NCI-H2196 treated with DMSO at 0.1 percent for 48 hours (cell line): ENCODE results near the gene SLC16A11.
"Not testable (repeated sequence)": the region's sequence is repeated elsewhere in the genome, so short reads cannot be mapped to it uniquely, and the experiment has no call there.

Source experiments
- DNase-seq: peaks from one replicate; lab custom pipeline; 2025; ENCODE audit not compliant: unreplicated experiment; lab: John Stamatoyannopoulos, UW

SLC16A11 gene

DNA sequence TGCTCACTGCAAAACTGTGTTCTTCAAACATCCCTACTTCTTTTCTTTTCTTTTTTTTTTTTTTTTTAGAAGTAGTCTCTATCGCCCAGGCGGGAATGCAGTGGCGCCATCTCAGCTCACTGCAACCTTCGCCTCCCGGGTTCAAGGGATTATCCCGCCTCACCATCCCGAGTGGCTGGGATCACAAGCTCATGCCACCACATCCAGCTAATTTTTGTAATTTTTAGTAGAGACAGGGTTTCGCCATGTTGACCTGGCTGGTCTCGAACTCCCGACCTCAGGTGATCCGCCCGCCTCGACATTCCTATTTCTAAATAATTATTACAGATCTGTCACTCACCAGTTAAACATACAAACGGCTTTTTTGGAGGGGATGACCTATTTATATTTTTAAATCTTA, 32.5 kb downstream of the SLC16A11 start:
- DNase-seq = no peak

DNA sequence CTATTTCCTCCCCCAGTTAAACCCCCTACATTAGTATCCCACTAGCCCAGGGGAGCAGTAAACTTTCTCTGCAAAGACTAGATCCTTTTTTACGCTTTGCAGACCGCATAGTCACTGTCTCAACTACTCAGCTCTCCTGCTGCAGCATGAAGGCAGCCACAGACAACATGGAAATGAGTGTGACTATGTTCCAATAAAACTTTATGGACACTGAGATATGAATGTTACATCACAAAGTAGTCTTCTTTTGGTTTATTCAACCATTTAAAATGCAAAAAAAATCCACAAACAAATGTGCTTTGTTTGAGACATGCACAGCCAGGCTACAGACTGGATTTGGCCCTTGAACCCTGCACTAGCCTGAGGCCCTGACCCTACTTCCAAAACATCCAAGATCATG, 33.4 kb downstream of the SLC16A11 start:
- DNase-seq = no peak

DNA sequence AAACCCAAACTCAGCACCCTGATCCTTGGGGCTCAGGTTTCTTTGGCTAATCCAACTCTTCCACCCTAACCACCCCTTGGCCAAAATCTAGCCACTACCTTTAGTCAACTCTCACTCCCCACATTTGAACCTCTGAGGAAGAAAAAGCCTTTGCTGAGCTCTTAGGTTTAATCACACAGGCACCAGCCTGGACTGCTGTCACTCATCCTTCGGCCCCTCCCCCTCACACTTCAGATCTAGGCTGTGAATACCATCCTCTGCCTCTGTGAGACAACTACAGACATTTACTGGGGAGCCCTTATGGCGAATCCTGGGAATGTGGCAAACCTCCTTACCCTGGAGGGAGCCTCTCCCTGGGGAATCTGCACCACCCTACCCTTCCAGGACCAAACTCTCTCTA, 36.7 kb downstream of the SLC16A11 start:
- DNase-seq = no peak

DNA sequence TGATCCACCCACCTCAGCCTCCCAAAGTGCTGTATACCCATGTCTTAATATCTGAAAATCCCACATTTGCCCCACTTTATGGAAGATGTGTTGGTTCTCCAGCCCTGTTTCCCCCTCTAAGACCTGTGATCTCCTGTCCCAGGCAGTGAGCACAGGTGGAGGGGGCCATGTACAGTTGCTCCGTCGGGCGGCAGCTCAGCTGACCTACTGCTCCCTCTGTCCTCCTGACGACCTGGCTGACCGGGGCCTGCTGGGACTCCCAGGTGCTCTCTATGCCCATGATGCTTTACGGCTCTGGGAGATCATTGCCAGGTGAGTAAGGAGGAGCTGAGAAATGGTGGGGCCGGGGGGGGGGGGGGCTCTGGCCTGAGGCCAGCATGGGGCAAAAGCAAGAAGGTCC, 38.2 kb downstream of the SLC16A11 start:
- DNase-seq = no peak

DNA sequence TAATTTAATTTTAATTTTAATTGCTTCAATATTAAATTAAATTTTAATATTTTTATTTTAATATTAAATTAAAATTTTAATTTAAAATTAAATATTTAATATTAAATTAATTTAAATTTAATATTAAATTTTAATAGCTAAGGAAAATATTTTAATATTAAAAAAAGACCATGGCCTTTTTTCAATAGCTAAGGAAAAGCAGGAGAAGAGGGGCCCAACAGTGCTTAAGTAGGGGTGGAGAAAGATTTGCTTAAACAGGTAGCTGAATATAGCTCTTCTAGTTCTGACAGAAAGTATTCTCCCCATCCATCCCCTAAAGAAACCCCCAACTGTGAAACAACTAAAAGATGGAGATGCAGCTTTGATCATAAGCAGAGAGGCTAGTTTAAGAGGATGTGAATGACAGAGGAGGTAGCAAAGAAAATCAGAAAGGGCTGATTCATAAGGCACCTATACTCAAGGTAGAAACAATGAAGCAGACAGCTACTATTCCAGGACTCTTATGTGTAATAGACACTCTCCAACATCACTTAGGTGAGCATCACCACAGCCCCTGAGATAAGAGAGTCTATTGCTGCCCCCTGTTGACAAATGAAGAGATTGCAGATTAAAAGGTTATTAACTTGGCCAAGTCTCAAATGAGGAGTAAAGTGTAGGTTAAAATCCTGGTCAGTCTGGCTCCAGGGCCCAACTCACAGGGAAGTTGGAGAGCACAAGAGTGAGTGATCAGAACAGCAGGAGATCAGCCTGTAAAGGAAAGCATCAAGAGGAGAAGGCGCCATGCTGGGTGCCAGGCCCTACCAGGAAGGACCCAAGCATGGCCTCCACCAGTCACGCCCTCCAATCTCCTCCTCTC, 39.3 kb downstream of the SLC16A11 start:
- peak; percentile 32 for DNase-seq

DNA sequence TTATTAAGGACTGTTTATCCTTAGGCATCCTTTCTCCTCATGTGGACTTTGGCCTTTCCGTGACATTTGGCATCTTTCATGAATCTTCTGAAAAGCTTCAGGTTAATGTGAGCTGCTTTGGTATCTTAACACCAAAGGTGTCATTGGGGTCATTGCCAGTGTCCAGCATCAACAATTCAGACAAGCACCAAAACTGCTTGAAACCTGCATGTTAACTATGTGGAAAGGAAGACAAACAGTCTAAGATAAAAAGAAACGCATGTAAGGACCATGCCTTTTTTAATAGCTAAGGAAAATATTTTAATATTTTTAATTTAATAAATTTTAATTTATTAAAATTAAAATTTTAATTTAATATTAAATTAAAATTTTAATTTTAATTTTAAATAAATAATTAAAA, 40.1 kb downstream of the SLC16A11 start:
- DNase-seq = no peak

DNA sequence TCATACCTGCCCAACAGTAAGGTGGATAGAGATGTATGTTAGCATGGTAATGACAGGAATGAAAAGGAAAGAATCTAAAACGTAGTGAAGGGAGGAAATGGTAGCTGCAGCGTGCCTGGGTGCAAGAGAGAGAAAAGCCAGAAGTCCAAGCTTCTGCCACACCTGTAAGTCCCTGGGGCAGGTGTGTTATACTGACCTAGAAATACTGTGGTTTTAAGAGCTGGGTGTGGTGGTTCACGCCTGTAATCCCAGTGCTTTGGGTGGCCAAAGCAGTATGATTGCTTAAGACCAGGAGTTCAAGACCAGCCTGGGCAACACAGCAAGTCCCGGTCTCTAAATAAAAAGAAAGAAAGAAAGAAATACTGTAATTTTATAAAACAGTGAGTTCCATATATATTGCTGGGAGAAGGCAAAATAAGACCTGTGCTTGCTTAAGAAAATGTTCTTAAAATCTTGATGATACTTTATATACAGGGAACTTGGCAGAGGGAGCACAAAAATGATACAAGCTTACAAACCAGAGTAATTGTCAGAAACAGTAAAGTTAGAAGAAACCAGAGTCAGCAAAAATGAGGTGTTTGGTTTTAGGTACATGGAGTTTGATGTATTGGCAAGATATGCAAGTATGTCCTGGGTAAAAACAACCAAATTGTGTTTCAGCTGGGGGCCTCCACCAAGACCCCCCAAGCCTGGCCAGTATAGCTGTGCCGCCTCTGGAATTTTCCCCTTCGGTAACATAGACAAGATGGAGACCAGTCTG, 41.4 kb downstream of the SLC16A11 start:
- no peak for DNase-seq

DNA sequence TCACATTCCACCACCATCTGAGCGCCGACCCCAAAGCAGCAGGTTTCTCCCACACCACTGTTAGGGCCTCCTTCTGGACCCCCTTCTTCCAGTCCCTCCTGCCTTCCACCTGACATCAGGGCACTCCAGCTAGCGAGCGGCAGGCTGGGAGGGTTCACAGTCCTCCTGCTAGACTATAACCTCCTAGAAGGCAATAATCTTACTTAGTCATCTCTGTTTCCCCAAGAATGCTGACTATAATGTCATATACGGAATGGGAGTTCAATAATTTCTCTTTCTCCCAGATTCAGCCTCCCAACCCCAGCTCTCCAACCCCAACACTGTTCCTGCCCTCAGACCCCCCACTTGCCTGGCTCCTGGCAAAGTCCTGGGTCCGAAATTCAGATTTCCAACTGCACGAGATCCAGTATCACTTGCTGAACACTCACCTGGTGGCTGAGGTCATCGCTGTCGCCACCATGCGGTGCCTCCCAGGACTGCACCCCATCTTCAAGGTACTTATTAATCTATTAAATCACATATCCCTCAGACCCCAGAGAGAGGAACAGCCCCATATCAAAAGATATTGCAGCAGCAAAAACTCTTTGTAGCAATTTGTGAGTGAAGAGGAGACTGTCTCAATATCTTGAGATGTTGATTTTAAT, 42.5 kb downstream of the SLC16A11 start:
- DNase-seq = no peak

DNA sequence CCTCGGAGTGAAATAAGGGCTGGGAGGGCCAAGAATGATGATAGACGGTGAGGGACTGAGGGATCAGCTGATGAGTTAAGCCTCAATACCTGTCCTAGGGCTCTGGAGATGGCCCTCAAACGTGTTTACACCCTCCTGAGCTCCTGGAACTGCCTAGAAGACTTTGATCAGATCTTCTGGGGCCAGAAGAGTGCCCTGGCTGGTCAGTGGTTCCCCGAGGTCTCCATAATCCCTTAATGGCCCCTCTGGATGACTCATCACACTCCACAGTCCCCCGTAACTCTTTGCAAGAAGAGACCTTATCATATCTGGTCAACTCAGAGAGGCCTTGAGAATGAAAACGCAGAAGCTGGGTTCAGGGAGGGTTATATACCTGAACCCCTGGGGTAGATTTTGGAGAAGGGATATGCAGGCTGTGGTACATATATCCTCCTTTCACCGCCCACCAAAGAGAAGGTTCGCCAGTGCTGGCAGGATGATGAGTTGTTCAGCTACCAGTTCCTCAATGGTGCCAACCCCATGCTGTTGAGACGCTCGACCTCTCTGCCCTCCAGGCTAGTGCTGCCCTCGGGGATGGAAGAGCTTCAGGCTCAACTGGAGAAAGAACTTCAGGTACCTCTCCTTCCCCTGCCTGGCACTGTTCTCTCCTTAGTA, 44.9 kb downstream of the SLC16A11 start:
- no peak for DNase-seq

DNA sequence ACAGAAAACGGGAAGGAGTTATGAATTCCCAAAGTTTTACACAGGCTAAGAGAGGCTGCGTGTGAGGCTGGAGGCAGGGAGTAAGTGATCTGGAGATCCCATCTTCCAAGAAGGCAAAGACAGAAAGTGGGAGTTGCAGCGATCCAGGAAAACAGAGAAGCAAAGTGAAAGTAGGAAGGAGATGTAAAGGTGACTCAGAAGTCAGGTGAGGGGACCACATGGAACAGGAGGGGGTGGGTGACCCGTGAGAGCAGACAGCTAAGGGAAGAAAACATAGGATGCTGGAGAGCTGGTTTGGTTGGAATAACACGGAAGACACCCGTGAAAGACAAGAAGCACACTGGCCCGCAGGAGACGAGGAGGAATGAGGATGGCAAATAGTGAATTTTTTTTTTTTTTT, 46.7 kb downstream of the SLC16A11 start:
- DNase-seq = no peak

DNA sequence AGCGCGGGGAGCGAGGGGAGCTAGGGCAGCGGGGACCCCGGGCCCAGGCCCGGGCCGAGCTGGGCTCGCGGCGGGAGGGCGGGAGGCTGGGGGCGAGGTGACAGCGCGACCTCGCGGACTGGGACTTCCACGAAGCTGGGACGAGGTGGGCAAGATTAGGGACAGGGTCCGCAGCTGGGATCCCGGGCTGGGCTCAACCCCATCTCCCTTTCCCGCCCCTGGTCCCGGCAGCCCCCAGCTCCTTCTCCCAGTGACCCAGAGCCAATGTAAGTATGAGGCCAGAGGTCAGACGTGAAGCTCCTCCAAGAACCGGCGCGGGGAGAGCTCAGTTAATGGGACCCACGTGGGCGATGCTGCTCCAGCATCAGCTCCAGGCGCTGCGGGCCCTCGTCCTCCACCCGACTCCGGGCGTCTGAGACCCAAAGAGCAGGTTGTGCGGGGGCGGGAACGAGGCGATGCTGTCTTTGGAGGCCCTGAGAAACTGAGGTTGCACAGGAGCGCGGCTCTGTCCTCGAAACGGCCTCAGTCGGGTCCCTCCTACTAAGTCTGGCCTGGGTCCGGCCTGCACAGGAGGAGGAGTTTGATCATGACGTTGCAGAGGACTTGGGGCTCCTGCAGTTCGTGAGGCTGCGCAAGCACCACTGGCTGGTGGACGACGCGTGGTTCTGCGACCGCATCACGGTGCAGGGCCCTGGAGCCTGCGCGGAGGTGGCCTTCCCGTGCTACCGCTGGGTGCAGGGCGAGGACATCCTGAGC, 47.5 kb downstream of the SLC16A11 start:
- no peak for DNase-seq

DNA sequence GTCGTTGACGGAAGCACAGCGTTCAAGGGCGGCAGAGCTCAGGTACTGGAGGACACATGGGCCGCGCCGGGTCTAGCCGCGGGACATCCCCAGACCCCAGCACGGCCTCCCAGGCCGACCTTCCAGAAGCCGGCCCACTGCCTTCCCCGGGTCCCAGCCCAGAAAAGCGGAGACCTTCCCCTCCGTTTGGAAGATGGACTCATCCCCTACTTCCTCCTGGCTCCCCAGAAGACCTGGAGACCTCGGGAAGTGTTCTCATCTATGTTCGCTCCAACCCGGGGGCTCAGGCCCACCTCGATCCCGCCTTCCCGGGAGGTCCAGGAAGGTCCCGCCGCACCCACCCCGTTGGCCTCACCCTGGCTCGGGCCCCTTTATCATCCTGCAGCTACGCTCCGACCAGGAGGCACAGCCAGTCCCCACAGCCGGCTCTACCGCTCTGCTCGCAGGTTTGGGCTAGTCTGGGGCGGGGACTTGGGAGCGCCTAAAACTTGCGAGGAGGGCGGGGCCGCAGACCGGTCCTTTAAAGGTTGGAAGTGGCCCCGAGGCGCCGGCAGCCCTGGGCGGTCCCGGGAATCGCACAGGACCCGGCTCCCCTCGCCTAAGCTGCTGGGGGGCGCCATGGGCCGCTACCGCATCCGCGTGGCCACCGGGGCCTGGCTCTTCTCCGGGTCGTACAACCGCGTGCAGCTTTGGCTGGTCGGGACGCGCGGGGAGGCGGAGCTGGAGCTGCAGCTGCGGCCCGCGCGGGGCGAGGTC, 48.2 kb downstream of the SLC16A11 start, which contains the start of gene ALOX12:
Gene ALOX12 (plus strand): TSS at position 550 of the 756 bp plus-strand sequence. CDS start 69 bp downstream, at position 619.
- DNase-seq = no peak

DNA sequence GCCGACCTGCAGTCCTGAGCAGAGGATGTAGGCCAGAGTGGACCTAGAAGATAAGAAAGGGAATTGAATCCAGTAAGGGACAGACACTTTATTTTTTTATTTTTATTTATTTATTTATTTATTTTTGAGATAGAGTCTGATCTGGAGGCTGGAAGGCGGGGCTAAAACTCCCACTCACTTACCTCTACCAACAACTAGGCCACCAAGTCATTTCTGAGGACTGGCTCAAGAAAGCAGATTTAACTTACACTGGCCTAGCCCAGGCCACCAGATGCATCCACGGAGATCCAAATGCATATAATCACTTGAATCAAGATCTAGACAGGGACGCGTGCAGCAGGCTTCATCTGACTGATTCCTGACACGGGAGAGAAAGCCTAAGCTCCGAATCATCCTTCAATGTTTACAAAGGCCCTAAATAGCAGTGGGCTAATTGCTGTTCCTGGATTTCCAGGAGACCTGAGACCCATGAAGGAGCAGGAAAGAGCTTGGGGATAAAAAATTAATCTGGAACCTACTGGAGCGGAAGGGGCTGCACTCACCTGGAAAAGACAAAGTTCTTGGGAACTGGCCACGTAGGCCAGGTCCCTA, 49.1 kb downstream of the SLC16A11 start:
- no peak for DNase-seq

DNA sequence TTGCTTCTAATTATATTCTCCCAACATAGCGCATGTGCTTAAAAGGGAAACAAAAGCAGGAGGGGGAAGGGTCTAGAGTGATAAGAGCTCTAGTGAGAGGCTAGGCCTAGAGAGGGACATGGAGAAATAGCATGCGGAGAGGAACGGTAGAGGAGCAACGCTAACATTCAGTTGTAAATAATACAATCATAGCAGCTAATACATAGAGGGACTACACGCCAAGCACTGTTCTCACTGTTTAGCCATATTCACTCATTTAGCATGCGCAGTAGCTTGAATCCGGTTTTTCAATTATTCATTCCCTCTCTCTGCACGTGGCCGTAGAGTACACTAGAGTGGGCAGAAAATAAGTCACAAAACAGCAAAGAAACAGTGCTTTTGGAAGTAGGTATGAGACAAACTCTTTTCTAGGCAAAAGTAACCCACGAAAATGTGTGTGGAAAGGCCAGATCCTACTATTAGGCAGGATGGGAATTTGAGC, 49.7 kb downstream of the SLC16A11 start:
- DNase-seq = no peak

DNA sequence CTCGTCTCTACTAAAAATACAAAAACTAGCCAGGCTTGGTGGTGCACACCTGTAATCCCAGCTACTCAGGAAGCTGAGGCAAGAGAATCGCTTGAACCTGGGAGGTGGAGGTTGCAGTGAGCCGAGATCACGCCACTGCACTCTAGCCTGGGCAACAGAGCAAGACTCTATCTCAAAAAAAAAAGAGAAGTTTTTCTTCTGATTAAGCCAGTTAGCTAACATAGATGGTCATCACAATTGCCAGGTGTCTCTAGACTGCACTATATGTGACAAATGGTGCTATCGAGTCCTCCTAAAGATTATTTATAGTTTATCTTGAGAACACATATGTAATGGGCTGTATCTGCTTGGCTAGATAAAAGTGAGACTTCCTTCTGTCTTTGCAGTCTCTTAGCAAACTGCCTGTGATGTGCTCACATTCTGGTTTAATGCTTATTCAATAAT, 50.3 kb downstream of the SLC16A11 start:
- DNase-seq = not testable (repeated sequence)
